ENCODE data around the gene JAK1.
"Not testable (repeated sequence)": the region's sequence is repeated elsewhere in the genome, so short reads cannot be mapped to it uniquely, and the experiment has no call there.

The JAK1 gene

GRCh38 chr1:64948216-64948615, 18.1 kb downstream of the JAK1 start:
- no peak for DNase-seq

GRCh38 chr1:64946916-64947315, 19.4 kb downstream of the JAK1 start:
- no peak for DNase-seq

- DNase-seq = no peak
Measured at GRCh38 chr1:64944913-64945312, 21.4 kb downstream of the JAK1 start.

GRCh38 chr1:64942675-64943074, 23.7 kb downstream of the JAK1 start:
- DNase-seq = no peak

GRCh38 chr1:64942118-64942517, 24.2 kb downstream of the JAK1 start:
- no peak for DNase-seq

GRCh38 chr1:64941461-64942117, 24.8 kb downstream of the JAK1 start:
- DNase-seq = no peak

- DNase-seq = no peak
Measured at GRCh38 chr1:64940025-64940424, 26.3 kb downstream of the JAK1 start.

- no peak for DNase-seq
Measured at GRCh38 chr1:64938991-64939390, 27.4 kb downstream of the JAK1 start.

GRCh38 chr1:64936956-64937355, 29.4 kb downstream of the JAK1 start:
- no peak for DNase-seq

GRCh38 chr1:64935551-64936155, 30.7 kb downstream of the JAK1 start:
- DNase-seq = no peak

GRCh38 chr1:64934878-64935275, 31.5 kb downstream of the JAK1 start:
- DNase-seq = no peak

- DNase-seq = no peak
Measured at GRCh38 chr1:64934115-64934877, 32.1 kb downstream of the JAK1 start.

GRCh38 chr1:64933296-64934070, 32.9 kb downstream of the JAK1 start:
- peak; percentile 63 to 67 for DNase-seq

- no peak for DNase-seq
Measured at GRCh38 chr1:64932962-64933295, 33.4 kb downstream of the JAK1 start.

GRCh38 chr1:64930640-64931039, 35.7 kb downstream of the JAK1 start:
- not testable (repeated sequence) for DNase-seq

- DNase-seq = no peak
Measured at GRCh38 chr1:64929221-64929620, 37.1 kb downstream of the JAK1 start.

GRCh38 chr1:64928325-64928724, 38.0 kb downstream of the JAK1 start:
- no peak for DNase-seq

- DNase-seq = no peak
Measured at GRCh38 chr1:64925594-64925993, 40.8 kb downstream of the JAK1 start.

GRCh38 chr1:64923294-64923718, 43.0 kb downstream of the JAK1 start:
- no peak for DNase-seq

GRCh38 chr1:64922336-64922735, 44.0 kb downstream of the JAK1 start:
- no peak for DNase-seq

GRCh38 chr1:64921771-64922170, 44.6 kb downstream of the JAK1 start:
- DNase-seq = no peak

- no peak for DNase-seq
Measured at GRCh38 chr1:64920941-64921589, 45.3 kb downstream of the JAK1 start.

GRCh38 chr1:64919120-64919519, 47.2 kb downstream of the JAK1 start:
- not testable (repeated sequence) for DNase-seq

Data from Kasumi-1 (cell line).